IMR-90 (cell line): ENCODE results near the gene PLIN4. TPM values are rescaled to one million over a fixed set of nuclear protein-coding genes. Genes with fewer than 3 reads are reported as not detected.

Source experiments
- ATAC-seq: fragments of 200-7000 bp; cut with Tn5 transposase; 2 replicates; pipeline ENCODE4 v1.9.1; 2020; ENCODE audit warnings: low read depth, mild to moderate bottlenecking, moderate library complexity
- BruUV-seq: library from RNA; stranded (reverse); fragments of 400-500 nt; replicated peaks from 2 replicates; lab custom pipeline; 2021; lab: Mats Ljungman, UMichigan
- CTCF ChIA-PET: fragments of 300-600 bp; formaldehyde crosslinking; extraction: SDS; loops from one replicate; lab custom pipeline; 2021; ENCODE audit warnings: antibody characterized with exemption; lab: Yijun Ruan, JAX
- POLR2A ChIA-PET: fragments of 300-600 bp; sonication (Branson Sonifier 250); formaldehyde crosslinking; loops from one replicate; lab custom pipeline; 2022; ENCODE audit warnings: antibody characterized with exemption; ENCODE audit not compliant: unreplicated experiment; lab: Charles Lee
- DNase-seq: peaks from one replicate; pipeline ENCODE4 v3.0.0; 2013
- H2AFZ ChIP-seq: replicated peaks from 2 replicates; pipeline ENCODE3; 2013; ENCODE audit warnings: low read length, mild to moderate bottlenecking; ENCODE audit not compliant: poor library complexity
- H2AK5ac ChIP-seq: 2 replicates; pipeline ENCODE4 v1.6.1; 2013; ENCODE audit warnings: low read depth, low read length, inconsistent platforms
- H2AK9ac ChIP-seq: replicated peaks from 2 replicates; pipeline ENCODE3; 2013; ENCODE audit warnings: mild to moderate bottlenecking, low read depth, low read length, moderate library complexity; ENCODE audit not compliant: poor library complexity
- H2BK120ac ChIP-seq: 2 replicates; pipeline ENCODE4 v1.6.1; 2013; ENCODE audit warnings: low read depth, low read length, inconsistent platforms
- H2BK15ac ChIP-seq: 3 replicates; pipeline ENCODE4 v1.6.1; 2013; ENCODE audit warnings: low read depth, low read length, inconsistent platforms
- H2BK20ac ChIP-seq: 2 replicates; pipeline ENCODE4 v1.6.1; 2013; ENCODE audit warnings: low read depth, mild to moderate bottlenecking, inconsistent platforms, low read length, moderate library complexity
- H2BK5ac ChIP-seq: 2 replicates; pipeline ENCODE4 v1.6.1; 2013; ENCODE audit warnings: mild to moderate bottlenecking, low read depth, low read length, inconsistent platforms; ENCODE audit not compliant: poor library complexity, severe bottlenecking
- H3K14ac ChIP-seq: replicated peaks from 2 replicates; pipeline ENCODE4 v1.6.1; 2013; ENCODE audit warnings: low read depth, low read length, inconsistent platforms
- H3K18ac ChIP-seq: 2 replicates; pipeline ENCODE4 v1.6.1; 2013; ENCODE audit warnings: low read depth, low read length, control low read depth
- H3K23ac ChIP-seq: 2 replicates; pipeline ENCODE4 v1.6.1; 2013; ENCODE audit warnings: low read depth, low read length, inconsistent platforms
- H3K27ac ChIP-seq: 2 replicates; pipeline ENCODE4 v1.5.1; 2013; ENCODE audit warnings: mild to moderate bottlenecking, control low read depth, low read length; ENCODE audit not compliant: insufficient read depth
- H3K27me3 ChIP-seq: 2 replicates; pipeline ENCODE4 v1.6.1; 2013; ENCODE audit warnings: low read length; ENCODE audit not compliant: control insufficient read depth, insufficient read depth
- H3K36me3 ChIP-seq: 2 replicates; pipeline ENCODE4 v1.6.1; 2013; ENCODE audit warnings: low read length, mixed read lengths; ENCODE audit not compliant: control insufficient read depth, insufficient read depth
- H3K4ac ChIP-seq: 2 replicates; pipeline ENCODE4 v1.6.1; 2013; ENCODE audit warnings: low read depth, low read length, inconsistent platforms
- H3K4me1 ChIP-seq: 2 replicates; pipeline ENCODE4 v1.6.1; 2013; ENCODE audit warnings: low read length, mixed read lengths; ENCODE audit not compliant: control insufficient read depth, insufficient read depth
- H3K4me2 ChIP-seq: 2 replicates; pipeline ENCODE4 v1.6.1; 2013; ENCODE audit warnings: low read depth, mild to moderate bottlenecking, control low read depth, low read length, moderate library complexity
- H3K4me3 ChIP-seq: 2 replicates; pipeline ENCODE4 v1.5.1; 2013; ENCODE audit warnings: low read depth, mild to moderate bottlenecking, control low read depth, low read length, moderate library complexity; ENCODE audit not compliant: insufficient read depth
- H3K56ac ChIP-seq: 2 replicates; pipeline ENCODE4 v1.6.1; 2013; ENCODE audit warnings: low read length, inconsistent platforms; ENCODE audit not compliant: insufficient read depth; ENCODE audit errors: extremely low read depth
- H3K79me1 ChIP-seq, 2 experiments: 2 replicates each; pipeline ENCODE4 v1.6.1; 2013; ENCODE audit warnings: low read length in 2 of 2, inconsistent platforms in 1 of 2, low read depth in 1 of 2
- H3K9ac ChIP-seq: 2 replicates; pipeline ENCODE4 v1.6.1; 2013; ENCODE audit warnings: low read depth, low read length, control low read depth
- H3K9me1 ChIP-seq: 2 replicates; pipeline ENCODE4 v1.6.1; 2013; ENCODE audit warnings: low read length, inconsistent platforms; ENCODE audit not compliant: insufficient read depth
- H3K9me3 ChIP-seq: 2 replicates; pipeline ENCODE4 v1.6.1; 2013; ENCODE audit warnings: low read length; ENCODE audit not compliant: control insufficient read depth, insufficient read depth
- H4K20me1 ChIP-seq: 2 replicates; pipeline ENCODE4 v1.6.1; 2013; ENCODE audit warnings: low read length, inconsistent platforms; ENCODE audit not compliant: insufficient read depth
- H4K5ac ChIP-seq: 2 replicates; pipeline ENCODE4 v1.6.1; 2013; ENCODE audit warnings: mild to moderate bottlenecking, low read depth, low read length, control low read depth
- H4K8ac ChIP-seq, 2 experiments: 2 replicates each; pipeline ENCODE4 v1.6.1; 2013; ENCODE audit warnings: low read depth in 2 of 2, low read length in 2 of 2, control low read depth in 1 of 2, inconsistent platforms in 1 of 2
- H4K91ac ChIP-seq: 2 replicates; pipeline ENCODE4 v1.6.1; 2013; ENCODE audit warnings: low read depth, low read length, inconsistent platforms; ENCODE audit not compliant: insufficient read depth
- CTCF ChIP-seq: conservative IDR thresholded peaks from 2 replicates; pipeline ENCODE4 v1.5.1; 2012; ENCODE audit warnings: mild to moderate bottlenecking, low read depth, low read length, improper control_type of control experiment
- MAFK ChIP-seq: IDR thresholded peaks from 2 replicates; pipeline ENCODE4 v1.6.1; 2012; ENCODE audit warnings: low read depth, low read length, improper control_type of control experiment
- POLR2A ChIP-seq: IDR thresholded peaks from 2 replicates; pipeline ENCODE4 v1.6.1; 2012; ENCODE audit warnings: mild to moderate bottlenecking, low read depth, low read length
- RCOR1 ChIP-seq: IDR thresholded peaks from 2 replicates; pipeline ENCODE4 v1.6.1; 2012; ENCODE audit warnings: mild to moderate bottlenecking, low read length, improper control_type of control experiment; ENCODE audit not compliant: insufficient replicate concordance
- RFX5 ChIP-seq: IDR thresholded peaks from 2 replicates; pipeline ENCODE4 v1.8.0; 2012; ENCODE audit warnings: low read depth, mild to moderate bottlenecking, low read length, moderate library complexity
- WGBS, 2 experiments: methylation state at CpG; one replicate each; pipeline versions ENCODE4 v1.1.5 to v1.1.7; 2013; ENCODE audit warnings: missing lambda C conversion rate in 2 of 2; ENCODE audit not compliant: insufficient read length in 1 of 2; ENCODE audit errors: extremely low coverage in 2 of 2; 5-methylcytosine and 5-hydroxymethylcytosine counted together
- dilution Hi-C: fragments of 300-500 bp; cut with HindIII; formaldehyde crosslinking; loops from one replicate; pipeline ENCODE4 v1.14.3; 2018; ENCODE audit warnings: low sequenced_read_pairs; ENCODE audit not compliant: unreplicated experiment
- in situ Hi-C: fragments of 300-500 bp; cut with MboI; formaldehyde crosslinking; loops from 3 replicates; pipeline ENCODE4 v1.14.3; 2019; ENCODE audit warnings: low sequenced_read_pairs, inconsistent platforms, mixed read lengths
- intact Hi-C: fragments of 100-400 bp; cut with micrococcal nuclease; formaldehyde crosslinking; loops from 2 replicates; pipeline ENCODE4 v1.10.0; 2022
- polyA plus RNA-seq, 3 experiments: library from polyadenylated mRNA; depleted of rRNA; stranded (reverse); fragments of >200 nt; gene quantifications; 2 replicates each; pipeline ENCODE4 v1.2.3, GENCODE V29; 2012; ENCODE audit warnings: low replicate concordance in 1 of 3
- total RNA-seq: library from RNA; depleted of rRNA; stranded (reverse); fragments of >200 nt; gene quantifications from 2 replicates; pipeline ENCODE4 v1.2.3, GENCODE V29; 2012

PLIN4 gene
- total and polyA plus RNA-seq, 2 of the 4 experiments (the other 2 are of a cell fraction) = under 0.01 to 0.09 TPM

- in situ Hi-C loops = no loop called here
These were observed 19.8 kb upstream of the PLIN4 start for GRCh38 chr19:4537953-4538600.

More at GRCh38 chr19:4537953-4538600, 19.8 kb upstream of the PLIN4 start:
- no peaks in the 10 kb centered on the region for H3K9me1 ChIP-seq
- H3K56ac ChIP-seq = no peak overlapping the region
- no peak overlapping the region for H3K4me2 ChIP-seq
- H2AK9ac ChIP-seq = no peak overlapping the region
- H3K4me1 ChIP-seq = no peaks in the 10 kb centered on the region; the same call in 1 of the 2 replicates
- peaks cover 40% of the 10 kb centered on the region for H3K27me3 ChIP-seq
- no peak overlapping the region for H3K9ac ChIP-seq
- no peaks in the 10 kb centered on the region for H3K79me1 ChIP-seq
- WGBS, 2 experiments = 67% methylated on average over 21 of the region's 27 CpGs; no CpG with 5 or more reads in 1 of the 2 experiments
- H4K5ac ChIP-seq = no peak overlapping the region
- TF ChIP-seq CTCF = no peak
- TF ChIP-seq RFX5 = no peak
- no peak for TF ChIP-seq RCOR1
- TF ChIP-seq MAFK = no peak
- no peak for TF ChIP-seq POLR2A
- H2BK15ac ChIP-seq = no peak overlapping the region
- no peak overlapping the region for H2BK120ac ChIP-seq
- BruUV-seq = no TSS peak
- no peak overlapping the region for H4K91ac ChIP-seq
- H3K4ac ChIP-seq = no peak overlapping the region
- dilution Hi-C loops (no loop called here), intact Hi-C loops (no loop called here)
- H3K4me3 ChIP-seq = no peak overlapping the region
- no peak overlapping the region for H3K14ac ChIP-seq
- no peak overlapping the region for H3K27ac ChIP-seq
- no peak overlapping the region for H2AK5ac ChIP-seq
- no peak overlapping the region for H2BK20ac ChIP-seq
- no peak overlapping the region for H3K23ac ChIP-seq
- no peak for ATAC-seq
- H3K36me3 ChIP-seq = no peaks in the 10 kb centered on the region
- H4K20me1 ChIP-seq = no peaks in the 10 kb centered on the region
- no peak for DNase-seq
- POLR2A ChIA-PET = no interaction called here
- H2BK5ac ChIP-seq = no peak overlapping the region
- H3K18ac ChIP-seq = no peak overlapping the region
- peaks cover 6% of the 10 kb centered on the region for H3K9me3 ChIP-seq
- CTCF ChIA-PET = no interaction called here
- no peak overlapping the region for H4K8ac ChIP-seq
- no peak overlapping the region for H2AFZ ChIP-seq
